Kidney (tissue), 14 donors: ENCODE measurements around the gene MRAP2. TPM values are rescaled to one million over a fixed set of nuclear protein-coding genes. Genes with fewer than 3 reads are reported as not detected.

Source experiments
- DNase-seq, 5 donors: peaks; one replicate each; pipeline ENCODE4 v3.0.0-alpha.2; 2013 to 2020
- FAIRE-seq: peaks from 2 replicates; lab custom pipeline; 2012; peaks lifted over from hg19 to GRCh38; lab: Jason Lieb, UNC
- H3K27ac ChIP-seq, 2 donors: one replicate each; pipeline ENCODE4 v1.7.0; 2013; ENCODE audit warnings: low read depth in 2 of 2, low read length in 2 of 2, inconsistent platforms in 1 of 2
- H3K27me3 ChIP-seq: one replicate; pipeline ENCODE4 v1.7.1; 2013; ENCODE audit warnings: low read length, inconsistent platforms; ENCODE audit not compliant: control insufficient read depth, insufficient read depth
- H3K36me3 ChIP-seq, 3 donors: one replicate each; pipeline versions ENCODE4 v1.7.0 to v1.7.1; 2013; ENCODE audit warnings: low read length in 3 of 3, control low read depth in 1 of 3, inconsistent platforms in 1 of 3; ENCODE audit not compliant: insufficient read depth in 3 of 3, control insufficient read depth in 2 of 3
- H3K4me1 ChIP-seq, 3 donors: one replicate each; pipeline versions ENCODE4 v1.7.0 to v1.7.1; 2013; ENCODE audit warnings: low read length in 3 of 3, inconsistent platforms in 1 of 3, low read depth in 1 of 3; ENCODE audit not compliant: control insufficient read depth in 2 of 3, insufficient read depth in 2 of 3
- H3K4me3 ChIP-seq, 3 donors: one replicate each; pipeline versions ENCODE4 v1.7.0 to v1.8.1; 2013; ENCODE audit warnings: low read length in 3 of 3, control low read depth in 1 of 3, inconsistent platforms in 1 of 3
- H3K9ac ChIP-seq, 3 donors: one replicate each; pipeline versions ENCODE4 v1.7.0 to v1.7.1; 2013; ENCODE audit warnings: low read length in 3 of 3, control low read depth in 1 of 3, inconsistent platforms in 1 of 3
- H3K9me3 ChIP-seq, 3 donors: one replicate each; pipeline versions ENCODE4 v1.7.0 to v1.7.1; 2013; ENCODE audit warnings: low read length in 3 of 3, control low read depth in 1 of 3, inconsistent platforms in 1 of 3; ENCODE audit not compliant: control insufficient read depth in 2 of 3, insufficient read depth in 1 of 3
- CTCF ChIP-seq: IDR thresholded peaks from 3 replicates; pipeline ENCODE4 v1.5.1; 2012; ENCODE audit warnings: mild to moderate bottlenecking, moderate library complexity, borderline replicate concordance; ENCODE audit not compliant: insufficient read depth; ENCODE audit errors: extremely low read depth
- intact Hi-C: fragments of 100-400 bp; cut with DNase I; formaldehyde crosslinking; loops from one replicate; pipeline ENCODE4 v1.11.1; 2022
- polyA plus RNA-seq: library from polyadenylated mRNA; stranded (reverse); fragments of 350-450 nt; fragmentation: Illumina TruSeq; extraction: RNeasy Lipid Tissue Mini Kit (QIAGEN cat#74804); gene quantifications from one replicate; pipeline ENCODE4 v1.2.3, GENCODE V29; 2014; ENCODE audit warnings: low read depth, low replicate concordance; ENCODE audit not compliant: insufficient read depth
- total RNA-seq: library from RNA; stranded (reverse); fragmentation: NEBNext Ultra II Directional; extraction: Animal tissue kit (Norgen Biotek cat#: 25700); gene quantifications from one replicate; pipeline ENCODE4 v1.2.1, GENCODE V29; 2021
- donor health status: control.
- donor health status: control.
- donor health status: control.
- donor health status: control.
- donor health status: control.
- donor health status: DM: yes; HTN: yes; CAD: no.
- donor health status: Normal renal cell carcinoma (clear cell type).

Gene MRAP2
- total and polyA plus RNA-seq, 2 donors from 2014 or later, result 4.2 to 5.0 TPM

- Histone ChIP-seq H3K9me3 (no peaks in the 10 kb centered on the region), H3K27ac (no peak overlapping the region), H3K4me1 (no peaks in the 10 kb centered on the region), H3K36me3 (no peaks in the 10 kb centered on the region), H3K27me3 (no peaks in the 10 kb centered on the region), H3K4me3 (no peak overlapping the region), H3K9ac (no peak overlapping the region)
- no peak for TF ChIP-seq CTCF
- intact Hi-C loops, result no loop called here
- no peak for FAIRE-seq
- DNase-seq, result no peak
These were observed 52.5 kb downstream of the MRAP2 start for GRCh38 chr6:84086056-84086455.

GRCh38 chr6:84086545-84087429, 53.2 kb downstream of the MRAP2 start:
- DNase-seq (no peak), FAIRE-seq (no peak)
- Histone ChIP-seq H3K36me3 (no peaks in the 10 kb centered on the region), H3K4me3 (no peak overlapping the region), H3K4me1 (no peaks in the 10 kb centered on the region), H3K9me3 (no peaks in the 10 kb centered on the region), H3K9ac (no peak overlapping the region), H3K27me3 (no peaks in the 10 kb centered on the region), H3K27ac (no peak overlapping the region)
- TF ChIP-seq CTCF, result no peak
- intact Hi-C loops, result no loop called here

GRCh38 chr6:84089081-84089480, 55.5 kb downstream of the MRAP2 start:
- no peak overlapping the region for H3K4me3 ChIP-seq
- H3K9me3 ChIP-seq, result no peaks in the 10 kb centered on the region
- H3K27ac ChIP-seq, result no peak overlapping the region
- no peaks in the 10 kb centered on the region for H3K4me1 ChIP-seq
- H3K36me3 ChIP-seq, result no peaks in the 10 kb centered on the region
- no peak for TF ChIP-seq CTCF
- intact Hi-C loops, result no loop called here
- no peak overlapping the region for H3K9ac ChIP-seq
- H3K27me3 ChIP-seq, result no peaks in the 10 kb centered on the region
- FAIRE-seq, result no peak
- DNase-seq, result no peak
